GM23338 (cell line): ENCODE data around the gene PSMD13. TPM values are rescaled to one million over a fixed set of nuclear protein-coding genes. Genes with fewer than 3 reads are reported as not detected.

ENCODE experiments used
- ATAC-seq: fragments of 200-7000 bp; cut with Tn5 transposase; 3 replicates; pipeline ENCODE4 v1.9.1; 2020
- DNase-seq: peaks from one replicate; pipeline ENCODE4 v3.0.0-alpha.2; 2015; ENCODE audit warnings: low spot score
- H2AFZ ChIP-seq: fragments of 200-600 bp; sonication (generic); 2 replicates; pipeline ENCODE4 v1.8.0; 2016; ENCODE audit warnings: antibody characterized with exemption, mild to moderate bottlenecking, moderate library complexity
- H3F3A ChIP-seq: fragments of 200-600 bp; sonication (generic); replicated peaks from 2 replicates; pipeline ENCODE4 v1.8.0; 2017; ENCODE audit warnings: antibody characterized with exemption, mixed run types, low read depth
- H3K27ac ChIP-seq: fragments of 200-600 bp; sonication (generic); 2 replicates; pipeline ENCODE4 v1.6.1; 2016; ENCODE audit warnings: low read depth
- H3K27me3 ChIP-seq: fragments of 200-600 bp; sonication (generic); 2 replicates; pipeline ENCODE4 v1.8.0; 2016; ENCODE audit warnings: mild to moderate bottlenecking, mixed run types, moderate library complexity; ENCODE audit not compliant: insufficient read depth
- H3K36me3 ChIP-seq: fragments of 200-600 bp; sonication (generic); 2 replicates; pipeline ENCODE4 v1.8.0; 2016; ENCODE audit warnings: mild to moderate bottlenecking; ENCODE audit not compliant: insufficient read depth
- H3K4me1 ChIP-seq: fragments of 200-600 bp; sonication (generic); 2 replicates; pipeline ENCODE4 v1.8.0; 2016; ENCODE audit warnings: mild to moderate bottlenecking, moderate library complexity; ENCODE audit not compliant: insufficient read depth
- H3K4me2 ChIP-seq: fragments of 200-600 bp; sonication (generic); 2 replicates; pipeline ENCODE4 v1.7.1; 2017; ENCODE audit warnings: mixed run types
- H3K4me3 ChIP-seq: fragments of 200-600 bp; sonication (generic); 2 replicates; pipeline ENCODE4 v1.6.1; 2016; ENCODE audit warnings: mixed run types
- H3K79me2 ChIP-seq: fragments of 200-600 bp; sonication (generic); replicated peaks from 2 replicates; pipeline ENCODE4 v1.8.0; 2017; ENCODE audit warnings: mild to moderate bottlenecking; ENCODE audit not compliant: insufficient read depth
- H3K9me2 ChIP-seq: fragments of 200-600 bp; sonication (generic); 2 replicates; pipeline ENCODE4 v1.8.0; 2017; ENCODE audit not compliant: insufficient read depth
- H4K20me1 ChIP-seq: fragments of 200-600 bp; sonication (generic); replicated peaks from 2 replicates; pipeline ENCODE4 v1.8.0; 2017; ENCODE audit warnings: mild to moderate bottlenecking; ENCODE audit not compliant: insufficient read depth
- H3K27ac Mint-ChIP-seq: 2 replicates; pipeline ENCODE4 v1.8.0; 2020; ENCODE audit warnings: inconsistent platforms, mild to moderate bottlenecking, moderate library complexity, mixed read lengths
- H3K27me3 Mint-ChIP-seq: 3 replicates; pipeline ENCODE4 v1.8.0; 2022; ENCODE audit warnings: low read depth, mild to moderate bottlenecking, moderate library complexity, mixed read lengths, inconsistent platforms; ENCODE audit not compliant: insufficient read depth, poor library complexity
- H3K36me3 Mint-ChIP-seq: 3 replicates; pipeline ENCODE4 v1.8.0; 2021; ENCODE audit warnings: low read depth, mild to moderate bottlenecking, inconsistent platforms, moderate library complexity, mixed read lengths
- H3K4me1 Mint-ChIP-seq: 3 replicates; pipeline ENCODE4 v1.8.0; 2020; ENCODE audit warnings: mild to moderate bottlenecking, inconsistent platforms, mixed read lengths
- H3K4me3 Mint-ChIP-seq: 3 replicates; pipeline ENCODE4 v1.8.0; 2021; ENCODE audit warnings: moderate library complexity, mild to moderate bottlenecking, inconsistent platforms, mixed read lengths
- H3K9me3 Mint-ChIP-seq: 3 replicates; pipeline ENCODE4 v1.8.0; 2020; ENCODE audit warnings: moderate library complexity, mild to moderate bottlenecking, inconsistent platforms, mixed read lengths
- CREB1 ChIP-seq: fragments of 250-450 bp; sonication (Bioruptor Pico); IDR thresholded peaks from 2 replicates; pipeline ENCODE4 v1.5.0; 2020; ENCODE audit warnings: low read depth, mild to moderate bottlenecking, moderate library complexity
- CTCF ChIP-seq, 2 experiments: fragments of 200-600 bp in 1 of 2; sonication (generic) in 1 of 2; conservative IDR thresholded peaks; 2 replicates each; pipeline versions ENCODE4 v1.5.1 to v1.6.1; 2016 to 2017; ENCODE audit warnings: antibody characterized with exemption in 2 of 2, low read depth in 2 of 2, mild to moderate bottlenecking in 2 of 2, moderate library complexity in 1 of 2
- ETS1 ChIP-seq: IDR thresholded peaks from 2 replicates; pipeline ENCODE4 v1.6.1; 2016; ENCODE audit warnings: antibody characterized with exemption
- EZH2 ChIP-seq: fragments of 200-600 bp; sonication (generic); IDR thresholded peaks from one replicate; pipeline ENCODE4 v1.8.0; 2017; ENCODE audit warnings: antibody characterized with exemption, mild to moderate bottlenecking, low read depth; ENCODE audit not compliant: unreplicated experiment
- EZH2phosphoT487 ChIP-seq: fragments of 200-600 bp; sonication (generic); IDR thresholded peaks from one replicate; pipeline ENCODE4 v1.8.1; 2018; ENCODE audit warnings: antibody characterized with exemption; ENCODE audit not compliant: unreplicated experiment
- JUNB ChIP-seq: IDR thresholded peaks from one replicate; pipeline ENCODE4 v1.6.1; 2016; ENCODE audit warnings: antibody characterized with exemption; ENCODE audit not compliant: unreplicated experiment
- NANOG ChIP-seq: IDR thresholded peaks from 2 replicates; pipeline ENCODE4 v1.6.1; 2016; ENCODE audit warnings: antibody characterized with exemption, borderline replicate concordance
- POLR2AphosphoS5 ChIP-seq: IDR thresholded peaks from 2 replicates; pipeline ENCODE4 v1.6.1; 2016; ENCODE audit warnings: antibody characterized with exemption, low read depth
- REST ChIP-seq: IDR thresholded peaks from one replicate; pipeline ENCODE4 v1.6.1; 2018; ENCODE audit warnings: antibody characterized with exemption; ENCODE audit not compliant: unreplicated experiment
- STAT1 ChIP-seq: IDR thresholded peaks from one replicate; pipeline ENCODE4 v1.6.1; 2016; ENCODE audit warnings: antibody characterized with exemption; ENCODE audit not compliant: unreplicated experiment
- ZNF114 ChIP-seq: fragments of 250-450 bp; sonication (Bioruptor Pico); IDR thresholded peaks from 2 replicates; pipeline ENCODE4 v1.5.0; 2020; ENCODE audit warnings: mild to moderate bottlenecking, moderate library complexity
- ZNF331 ChIP-seq: fragments of 250-450 bp; sonication (Bioruptor Pico); IDR thresholded peaks from 2 replicates; pipeline ENCODE4 v1.5.0; 2020; ENCODE audit warnings: low read depth, mild to moderate bottlenecking, moderate library complexity
- ZNF462 ChIP-seq: fragments of 250-450 bp; sonication (Bioruptor Pico); IDR thresholded peaks from 2 replicates; pipeline ENCODE4 v1.5.0; 2020; ENCODE audit warnings: mild to moderate bottlenecking, moderate library complexity
- polyA plus RNA-seq: library from polyadenylated mRNA; unstranded; fragments of >200 nt; fragmentation: Nextera tagmentation; extraction: Ambion mirVana; gene quantifications from 2 replicates; pipeline ENCODE4 v1.2.1, GENCODE V29; 2016
- total RNA-seq: library from RNA; depleted of rRNA; stranded (reverse); fragments of >200 nt; shearing (Covaris generic); gene quantifications from 2 replicates; pipeline ENCODE4 v1.2.3, GENCODE V29; 2014

The PSMD13 gene
- total and polyA plus RNA-seq, 2 experiments from 2014 or later: 111 to 114 TPM

GRCh38 chr11:210803-211180, 26.0 kb upstream of the PSMD13 start:
- H3K9me2 ChIP-seq: no peaks in the 10 kb centered on the region
- H3K79me2 ChIP-seq: peaks cover 26% of the 10 kb centered on the region
- no peak overlapping the region for H2AFZ ChIP-seq
- no peak overlapping the region for H3K4me3 ChIP-seq
- DNase-seq (no peak), ATAC-seq (no peak)
- no peak overlapping the region for H3K4me2 ChIP-seq
- peaks cover 8% of the 10 kb centered on the region; the same call in 2 of the 3 replicates for H3K4me1 Mint-ChIP-seq
- no peak overlapping the region for H3K27ac ChIP-seq
- peaks cover 12% of the 10 kb centered on the region; the same call in 1 of the 2 replicates for H3K4me1 ChIP-seq
- H3K36me3 Mint-ChIP-seq: peaks cover 63% of the 10 kb centered on the region
- no peaks in the 10 kb centered on the region for H3K27me3 ChIP-seq
- peaks cover 13% of the 10 kb centered on the region for H3F3A ChIP-seq
- peaks cover 4% of the 10 kb centered on the region for H4K20me1 ChIP-seq
- no peak overlapping the region for H3K4me3 Mint-ChIP-seq
- TF ChIP-seq ZNF114 (CRISPR knock-in tag) (no peak), CREB1 (CRISPR knock-in tag) (no peak), NANOG (no peak), POLR2AphosphoS5 (no peak), ETS1 (no peak), CTCF (conservative IDR thresholded peaks at IDR 0.05; ENCODE audit: low read depth in 2 of 2) (no peak), EZH2phosphoT487 (no peak), STAT1 (no peak), JUNB (no peak), EZH2 (no peak), REST (no peak), ZNF331 (CRISPR knock-in tag) (no peak), ZNF462 (CRISPR knock-in tag) (no peak)
- no peak overlapping the region for H3K27ac Mint-ChIP-seq
- peaks cover 8% of the 10 kb centered on the region for H3K36me3 ChIP-seq
- H3K9me3 Mint-ChIP-seq: no peaks in the 10 kb centered on the region; the same call in 2 of the 3 replicates
- H3K27me3 Mint-ChIP-seq: peaks cover 14% of the 10 kb centered on the region
